Right lobe of liver (tissue), 6 donors: ENCODE measurements around the gene OR10G3. TPM values are rescaled to one million over a fixed set of nuclear protein-coding genes. Genes with fewer than 3 reads are reported as not detected.

Experiments used
- ATAC-seq, 4 donors: fragments of 200-7000 bp; cut with Tn5 transposase; one replicate each; pipeline ENCODE4 v1.9.1; 2020; ENCODE audit warnings: mild to moderate bottlenecking in 4 of 4, moderate library complexity in 4 of 4
- DNase-seq, 3 donors: peaks; one replicate each; pipeline ENCODE4 v3.0.0-alpha.2; 2020
- H3K27ac ChIP-seq, 3 donors: fragments of 200-600 bp; one replicate each; pipeline ENCODE4 v1.8.0; 2022
- H3K27me3 ChIP-seq, 2 donors: fragments of 200-600 bp; one replicate each; pipeline ENCODE4 v1.8.0; 2022
- H3K36me3 ChIP-seq, 4 donors: fragments of 200-600 bp; sonication (generic) in 1 of 4; one replicate each; pipeline versions ENCODE4 v1.5.1 to v1.8.0; 2017 to 2022; ENCODE audit warnings: control low read depth in 1 of 4
- H3K4me1 ChIP-seq, 4 donors: fragments of 200-600 bp; sonication (generic) in 1 of 4; one replicate each; pipeline versions ENCODE4 v1.5.1 to v1.8.0; 2017 to 2022; ENCODE audit warnings: control low read depth in 1 of 4
- H3K4me3 ChIP-seq, 3 donors: fragments of 200-600 bp; one replicate each; pipeline ENCODE4 v1.8.0; 2022
- H3K9me3 ChIP-seq, 4 donors: fragments of 200-600 bp; sonication (generic) in 1 of 4; one replicate each; pipeline versions ENCODE4 v1.5.1 to v1.8.0; 2017 to 2022; ENCODE audit warnings: control low read depth in 1 of 4
- CTCF ChIP-seq, 4 donors: fragments of 200-600 bp in 3 of 4; fragments of 450-650 bp in 1 of 4; IDR thresholded peaks; one replicate each; pipeline versions ENCODE4 v1.5.1 to v1.8.0; 2016 to 2022; ENCODE audit warnings: antibody characterized with exemption in 4 of 4, mild to moderate bottlenecking in 2 of 4
- POLR2A ChIP-seq: fragments of 450-650 bp; IDR thresholded peaks from one replicate; pipeline ENCODE4 v1.6.1; 2017; ENCODE audit warnings: antibody characterized with exemption, mild to moderate bottlenecking
- WGBS: methylation state at CpG from one replicate; pipeline ENCODE4 v1.1.6; 2018; ENCODE audit warnings: low coverage, low lambda C conversion rate; ENCODE audit not compliant: insufficient coverage; ENCODE audit errors: missing lambda C conversion rate; 5-methylcytosine and 5-hydroxymethylcytosine counted together
- intact Hi-C, 2 donors: fragments of 100-400 bp; cut with DNase I; formaldehyde crosslinking; loops; one replicate each; pipeline versions ENCODE4 v1.11.2 to v1.14.1; 2022
- total RNA-seq, 6 experiments: library from RNA; depleted of rRNA in 2 of 6; stranded (reverse); fragments of >200 nt in 2 of 6; fragmentation: NEBNext Ultra II Directional in 3 of 6; extraction: Animal tissue kit (Norgen Biotek cat#: 25700) in 3 of 6; gene quantifications; one replicate each; pipeline versions ENCODE4 v1.1.0 to v1.2.4, GENCODE V29; 2016 to 2023
- donor health status: DM: no; HTN: yes; CAD: no.
- donor health status: DM: no; HTN: no; CAD: no.
- donor health status: DM: no; HTN: no; CAD: no.
- donor health status: DM: no; HTN: yes; CAD: no.
- donor health status: DM: no; HTN: yes; CAD: no.

Gene OR10G3
- total RNA-seq, 6 experiments from 2014 or later = not detected

GRCh38 chr14:21533294-21533693, 46.6 kb downstream of the OR10G3 start:
- ATAC-seq (no peak), DNase-seq (no peak)
- Histone ChIP-seq H3K27me3 (peaks cover 0 to 5% of the 10 kb centered on the region in 2 donors), H3K4me3 (no peak overlapping the region), H3K27ac (no peak overlapping the region), H3K36me3 (no peaks in the 10 kb centered on the region), H3K4me1 (no peaks in the 10 kb centered on the region), H3K9me3 (no peaks in the 10 kb centered on the region)
- TF ChIP-seq POLR2A (no peak), CTCF (IDR thresholded peaks at IDR 0.05) (no peak)
- intact Hi-C loops = no loop called here

GRCh38 chr14:21529515-21529914, 50.4 kb downstream of the OR10G3 start:
- Histone ChIP-seq H3K27me3 (no peaks in the 10 kb centered on the region), H3K36me3 (no peaks in the 10 kb centered on the region), H3K9me3 (no peaks in the 10 kb centered on the region), H3K4me3 (no peak overlapping the region), H3K27ac (no peak overlapping the region), H3K4me1 (no peaks in the 10 kb centered on the region)
- intact Hi-C loops = no loop called here
- TF ChIP-seq CTCF (IDR thresholded peaks at IDR 0.05) (no peak), POLR2A (no peak)
- no peak for DNase-seq
- no peak for ATAC-seq
- WGBS = 100% methylated on average over 1 of the region's 1 CpG

GRCh38 chr14:21528381-21529348, 51.2 kb downstream of the OR10G3 start:
- intact Hi-C loops = no loop called here
- H3K27me3 ChIP-seq = no peaks in the 10 kb centered on the region
- no peaks in the 10 kb centered on the region for H3K36me3 ChIP-seq
- no peak for DNase-seq
- H3K27ac ChIP-seq = no peak overlapping the region
- no peaks in the 10 kb centered on the region for H3K9me3 ChIP-seq
- H3K4me3 ChIP-seq = no peak overlapping the region
- ATAC-seq = no peak
- H3K4me1 ChIP-seq = no peaks in the 10 kb centered on the region
- TF ChIP-seq POLR2A = no peak
- no peak for TF ChIP-seq CTCF (IDR thresholded peaks at IDR 0.05)
- WGBS = 65% methylated on average over 4 of the region's 4 CpGs

GRCh38 chr14:21527318-21527679, 52.6 kb downstream of the OR10G3 start:
- intact Hi-C loops = no loop called here
- TF ChIP-seq CTCF (IDR thresholded peaks at IDR 0.05) = no peak
- TF ChIP-seq POLR2A = no peak
- Histone ChIP-seq H3K4me1 (no peaks in the 10 kb centered on the region), H3K36me3 (no peaks in the 10 kb centered on the region), H3K9me3 (no peaks in the 10 kb centered on the region), H3K4me3 (no peak overlapping the region), H3K27ac (no peak overlapping the region), H3K27me3 (no peaks in the 10 kb centered on the region)
- WGBS = 53% methylated on average over 1 of the region's 1 CpG
- DNase-seq (no peak), ATAC-seq (no peak)
